ENCODE measurements around the gene WDSUB1. TPM values are rescaled to one million over a fixed set of nuclear protein-coding genes. Genes with fewer than 3 reads are reported as not detected.

WDSUB1 gene
- total and polyA plus RNA-seq, 3 experiments from 2014 or later: 4.4 to 11.3 (median 4.6) TPM

GRCh38 chr2:159281002-159281401, 5.5 kb downstream of the WDSUB1 start:
- Histone ChIP-seq H3K4me3 (ENCODE audit: low read length) (no peak overlapping the region), H3K27ac (ENCODE audit: low read depth, low read length) (no peak overlapping the region), H3K27me3 (ENCODE audit: insufficient read depth, low read length, poor library complexity, severe bottlenecking) (no peaks in the 10 kb centered on the region), H3K9me3 (ENCODE audit: low read length) (no peaks in the 10 kb centered on the region), H3K4me1 (ENCODE audit: insufficient read depth, low read length) (peaks cover 7% of the 10 kb centered on the region), H3K36me3 (ENCODE audit: insufficient read depth, low read length) (no peaks in the 10 kb centered on the region)
- no peaks in the 10 kb centered on the region for H3K9me3 Mint-ChIP-seq
- no peaks in the 10 kb centered on the region for H3K27me3 Mint-ChIP-seq
- H3K4me1 Mint-ChIP-seq: peaks cover 9 to 15% (median 14%) of the 10 kb centered on the region in 3 donors
- ChIA-PET CTCF (no interaction called here), POLR2A (no interaction called here)
- no peak for DNase-seq
- H3K4me3 Mint-ChIP-seq: no peak overlapping the region
- H3K27ac Mint-ChIP-seq: no peak overlapping the region
- peaks cover 0 to 16% (median 9%) of the 10 kb centered on the region in 3 donors for H3K36me3 Mint-ChIP-seq

- no peaks in the 10 kb centered on the region for H3K9me3 ChIP-seq (ENCODE audit: low read length)
- no peaks in the 10 kb centered on the region for H3K27me3 ChIP-seq (ENCODE audit: insufficient read depth, low read length, poor library complexity, severe bottlenecking)
- Mint-ChIP-seq H3K27me3 (no peaks in the 10 kb centered on the region), H3K4me3 (no peak overlapping the region), H3K9me3 (no peaks in the 10 kb centered on the region), H3K36me3 (peaks cover 0 to 20% (median 14%) of the 10 kb centered on the region in 3 donors), H3K4me1 (peaks cover 6 to 21% (median 8%) of the 10 kb centered on the region in 3 donors), H3K27ac (no peak overlapping the region)
- no peaks in the 10 kb centered on the region for H3K4me1 ChIP-seq (ENCODE audit: insufficient read depth, low read length)
- DNase-seq: no peak
- POLR2A ChIA-PET: no interaction called here
- no peaks in the 10 kb centered on the region for H3K36me3 ChIP-seq (ENCODE audit: insufficient read depth, low read length)
- CTCF ChIA-PET: no interaction called here
- no peak overlapping the region for H3K27ac ChIP-seq (ENCODE audit: low read depth, low read length)
- no peak overlapping the region for H3K4me3 ChIP-seq (ENCODE audit: low read length)
These were observed 6.8 kb downstream of the WDSUB1 start for GRCh38 chr2:159279700-159280099.

GRCh38 chr2:159275111-159275510, 11.4 kb downstream of the WDSUB1 start:
- H3K36me3 ChIP-seq (ENCODE audit: insufficient read depth, low read length): no peaks in the 10 kb centered on the region
- H3K4me3 ChIP-seq (ENCODE audit: low read length): no peak overlapping the region
- Mint-ChIP-seq H3K4me1 (peaks cover 8 to 19% (median 8%) of the 10 kb centered on the region in 3 donors), H3K27me3 (no peaks in the 10 kb centered on the region), H3K9me3 (no peaks in the 10 kb centered on the region), H3K27ac (peak overlapping the region in 1 of 8 donors; percentile 4), H3K4me3 (no peak overlapping the region), H3K36me3 (peaks cover 8 to 46% (median 30%) of the 10 kb centered on the region in 3 donors)
- CTCF ChIA-PET: no interaction called here
- H3K27me3 ChIP-seq (ENCODE audit: insufficient read depth, low read length, poor library complexity, severe bottlenecking): no peaks in the 10 kb centered on the region
- H3K9me3 ChIP-seq (ENCODE audit: low read length): no peaks in the 10 kb centered on the region
- POLR2A ChIA-PET: no interaction called here
- no peaks in the 10 kb centered on the region for H3K4me1 ChIP-seq (ENCODE audit: insufficient read depth, low read length)
- no peak overlapping the region for H3K27ac ChIP-seq (ENCODE audit: low read depth, low read length)
- no peak for DNase-seq

GRCh38 chr2:159272156-159272555, 14.3 kb downstream of the WDSUB1 start:
- H3K4me1 ChIP-seq (ENCODE audit: insufficient read depth, low read length): no peaks in the 10 kb centered on the region
- DNase-seq: no peak
- H3K27me3 ChIP-seq (ENCODE audit: insufficient read depth, low read length, poor library complexity, severe bottlenecking): no peaks in the 10 kb centered on the region
- Mint-ChIP-seq H3K36me3 (peaks cover 15 to 39% (median 30%) of the 10 kb centered on the region in 3 donors), H3K4me1 (peaks cover 8 to 19% (median 9%) of the 10 kb centered on the region in 3 donors), H3K9me3 (no peaks in the 10 kb centered on the region), H3K27me3 (no peaks in the 10 kb centered on the region), H3K27ac (no peak overlapping the region), H3K4me3 (no peak overlapping the region)
- CTCF ChIA-PET: no interaction called here
- H3K27ac ChIP-seq (ENCODE audit: low read depth, low read length): no peak overlapping the region
- POLR2A ChIA-PET: no interaction called here
- no peaks in the 10 kb centered on the region for H3K36me3 ChIP-seq (ENCODE audit: insufficient read depth, low read length)
- no peaks in the 10 kb centered on the region for H3K9me3 ChIP-seq (ENCODE audit: low read length)
- no peak overlapping the region for H3K4me3 ChIP-seq (ENCODE audit: low read length)

GRCh38 chr2:159270744-159271379, 15.6 kb downstream of the WDSUB1 start:
- Histone ChIP-seq H3K27ac (ENCODE audit: low read depth, low read length) (no peak overlapping the region), H3K36me3 (ENCODE audit: insufficient read depth, low read length) (no peaks in the 10 kb centered on the region), H3K27me3 (ENCODE audit: insufficient read depth, low read length, poor library complexity, severe bottlenecking) (no peaks in the 10 kb centered on the region), H3K4me1 (ENCODE audit: insufficient read depth, low read length) (no peaks in the 10 kb centered on the region), H3K9me3 (ENCODE audit: low read length) (no peaks in the 10 kb centered on the region), H3K4me3 (ENCODE audit: low read length) (no peak overlapping the region)
- Mint-ChIP-seq H3K27me3 (no peaks in the 10 kb centered on the region), H3K36me3 (peaks cover 15 to 43% (median 30%) of the 10 kb centered on the region in 3 donors), H3K27ac (no peak overlapping the region), H3K4me1 (peaks cover 8 to 19% (median 9%) of the 10 kb centered on the region in 3 donors), H3K9me3 (no peaks in the 10 kb centered on the region), H3K4me3 (no peak overlapping the region)
- ChIA-PET POLR2A (interaction anchor here (0.6 kb wide), 1 partner anchor 16 kb away, joined by 3 read pairs; the partner anchor contains the start of gene WDSUB1), CTCF (no interaction called here)
- no peak for DNase-seq

DNA sequence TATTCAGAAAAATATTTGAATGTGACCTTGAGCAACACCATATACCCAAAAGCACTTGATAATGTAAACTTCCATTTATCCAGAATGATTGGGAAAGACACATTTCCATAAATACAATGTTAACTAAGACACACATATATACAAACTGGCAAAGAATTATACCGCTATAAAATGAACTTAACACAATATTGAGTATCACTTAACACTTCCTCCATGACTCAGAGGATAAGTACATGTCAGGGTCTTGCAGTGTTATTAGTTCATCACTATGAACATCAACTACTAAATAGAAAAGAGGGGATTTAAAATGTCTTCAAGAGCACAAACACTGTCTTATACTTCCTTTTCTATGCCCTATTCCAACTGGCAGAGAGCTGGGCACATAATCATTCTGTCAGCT, 18.6 kb downstream of the WDSUB1 start:
- DNase-seq: no peak
- POLR2A ChIA-PET: no interaction called here
- Histone ChIP-seq H3K27ac (ENCODE audit: low read depth, low read length) (no peak overlapping the region), H3K27me3 (ENCODE audit: insufficient read depth, low read length, poor library complexity, severe bottlenecking) (no peaks in the 10 kb centered on the region), H3K36me3 (ENCODE audit: insufficient read depth, low read length) (no peaks in the 10 kb centered on the region), H3K4me1 (ENCODE audit: insufficient read depth, low read length) (no peaks in the 10 kb centered on the region), H3K9me3 (ENCODE audit: low read length) (no peaks in the 10 kb centered on the region), H3K4me3 (ENCODE audit: low read length) (no peak overlapping the region)
- Mint-ChIP-seq H3K9me3 (no peaks in the 10 kb centered on the region), H3K4me1 (peaks cover 0 to 1% (median 0%) of the 10 kb centered on the region in 3 donors), H3K27ac (no peak overlapping the region), H3K36me3 (peaks cover 18 to 41% (median 22%) of the 10 kb centered on the region in 3 donors), H3K4me3 (no peak overlapping the region), H3K27me3 (no peaks in the 10 kb centered on the region)
- CTCF ChIA-PET: no interaction called here

GRCh38 chr2:159266554-159266953, 19.9 kb downstream of the WDSUB1 start:
- POLR2A ChIA-PET: no interaction called here
- Mint-ChIP-seq H3K27me3 (no peaks in the 10 kb centered on the region), H3K27ac (no peak overlapping the region), H3K4me1 (peaks cover 0 to 2% (median 1%) of the 10 kb centered on the region in 3 donors), H3K36me3 (peaks cover 18 to 37% (median 28%) of the 10 kb centered on the region in 3 donors), H3K4me3 (no peak overlapping the region), H3K9me3 (no peaks in the 10 kb centered on the region)
- no peak for DNase-seq
- no peaks in the 10 kb centered on the region for H3K9me3 ChIP-seq (ENCODE audit: low read length)
- no peak overlapping the region for H3K27ac ChIP-seq (ENCODE audit: low read depth, low read length)
- H3K4me3 ChIP-seq (ENCODE audit: low read length): no peak overlapping the region
- CTCF ChIA-PET: no interaction called here
- H3K27me3 ChIP-seq (ENCODE audit: insufficient read depth, low read length, poor library complexity, severe bottlenecking): no peaks in the 10 kb centered on the region
- H3K36me3 ChIP-seq (ENCODE audit: insufficient read depth, low read length): no peaks in the 10 kb centered on the region
- no peaks in the 10 kb centered on the region for H3K4me1 ChIP-seq (ENCODE audit: insufficient read depth, low read length)

GRCh38 chr2:159265171-159265576, 21.3 kb downstream of the WDSUB1 start:
- Mint-ChIP-seq H3K36me3 (peaks cover 11 to 26% (median 20%) of the 10 kb centered on the region in 3 donors), H3K27me3 (no peaks in the 10 kb centered on the region), H3K27ac (no peak overlapping the region), H3K4me3 (no peak overlapping the region), H3K9me3 (no peaks in the 10 kb centered on the region), H3K4me1 (peaks cover 0 to 2% (median 1%) of the 10 kb centered on the region in 3 donors)
- Histone ChIP-seq H3K9me3 (ENCODE audit: low read length) (no peaks in the 10 kb centered on the region), H3K36me3 (ENCODE audit: insufficient read depth, low read length) (no peaks in the 10 kb centered on the region), H3K4me1 (ENCODE audit: insufficient read depth, low read length) (no peaks in the 10 kb centered on the region), H3K27me3 (ENCODE audit: insufficient read depth, low read length, poor library complexity, severe bottlenecking) (no peaks in the 10 kb centered on the region), H3K27ac (ENCODE audit: low read depth, low read length) (no peak overlapping the region), H3K4me3 (ENCODE audit: low read length) (no peak overlapping the region)
- CTCF ChIA-PET: no interaction called here
- no peak for DNase-seq
- POLR2A ChIA-PET: no interaction called here
